Epithelial cell of esophagus (primary cell): ENCODE measurements around the gene FBP1.
A peak's percentile ranks its signal among the peaks of the same experiment; 100 is the strongest.

ENCODE experiments used
- DNase-seq: peaks from one replicate; pipeline ENCODE4 v3.0.0; 2010; ENCODE audit warnings: low read depth
- H3K4me3 ChIP-seq: 2 replicates; pipeline ENCODE4 v1.5.1; 2011; ENCODE audit warnings: mild to moderate bottlenecking, low read length, control low read depth
- CTCF ChIP-seq: IDR thresholded peaks from 2 replicates; pipeline ENCODE4 v1.5.1; 2011; ENCODE audit warnings: low read depth, mild to moderate bottlenecking, low read length, control low read depth, inconsistent platforms; ENCODE audit not compliant: insufficient read depth; ENCODE audit errors: missing control alignments

Gene FBP1

DNA sequence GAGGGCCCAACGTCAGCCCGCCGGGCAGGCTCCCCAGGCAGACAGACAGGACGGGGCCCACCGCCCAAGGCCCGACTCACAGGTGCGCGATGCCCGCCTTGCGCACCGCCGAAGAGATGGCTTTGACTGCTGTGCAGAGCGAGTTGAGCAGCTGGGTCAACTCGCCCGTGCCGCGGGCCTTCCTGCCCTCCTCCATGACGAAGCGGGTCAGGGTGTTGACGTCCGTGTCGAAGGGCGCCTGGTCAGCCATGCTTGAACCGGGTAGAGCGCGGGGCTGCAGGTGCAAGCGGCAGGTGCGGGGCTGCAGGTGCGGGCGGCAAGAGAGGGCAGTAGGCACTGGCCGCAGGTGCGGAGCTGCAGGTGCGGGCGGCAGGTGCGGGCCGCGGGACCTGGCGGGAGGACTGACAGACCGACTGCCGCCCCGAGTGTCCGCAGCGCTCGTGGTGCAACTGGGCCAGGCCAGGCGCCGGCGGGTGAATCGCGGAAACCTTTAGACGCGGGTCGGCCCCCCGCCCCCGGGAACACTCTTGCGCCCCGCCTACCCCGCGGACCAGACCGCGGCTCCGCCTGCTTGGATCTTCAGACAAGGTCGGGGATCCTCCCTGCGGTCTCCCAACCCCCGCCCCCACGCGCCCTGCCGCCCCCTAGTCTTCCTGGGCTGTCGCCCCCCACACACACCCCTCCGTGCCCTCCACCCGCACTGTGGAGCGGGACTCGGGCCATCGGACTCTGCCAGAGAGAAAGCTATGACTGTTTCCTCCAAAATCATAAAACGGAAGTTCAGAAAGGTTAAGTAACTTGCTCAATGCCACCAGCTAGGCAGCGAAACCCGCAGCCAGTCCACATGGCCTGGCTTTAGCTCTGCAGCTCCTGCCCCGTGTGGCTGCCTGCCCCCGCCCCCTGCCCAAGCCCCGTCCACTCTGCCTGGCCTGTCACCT is at the start of gene FBP1:
Gene FBP1, minus strand, starts transcription at position 458 of the 938 bp plus-strand sequence. Its CDS starts 208 bp downstream, at position 250.
- no peak for DNase-seq
- TF ChIP-seq CTCF, result no peak
- H3K4me3 ChIP-seq, result peak within 1 kb of the TSS; percentile 15

DNA sequence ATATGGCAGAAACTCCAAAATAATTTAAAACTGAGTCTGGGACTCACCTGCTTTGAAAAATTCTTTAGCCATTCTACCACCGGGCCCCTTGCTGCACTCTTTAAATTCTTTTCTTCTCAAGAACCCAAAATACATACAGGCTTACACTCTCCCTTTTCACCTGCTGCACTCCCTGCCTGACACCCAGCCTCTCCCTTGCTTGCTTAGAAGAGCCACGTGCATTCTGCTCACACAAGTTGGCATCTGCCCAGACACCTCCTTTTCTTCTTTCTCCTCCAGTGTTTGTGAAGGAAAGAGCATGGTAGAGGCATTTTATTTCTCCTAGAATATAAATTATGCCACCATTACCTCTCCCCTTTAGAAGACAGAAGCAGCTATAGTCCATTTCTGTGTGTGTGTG is 48.1 kb upstream of the FBP1 start:
- no peak overlapping the region for H3K4me3 ChIP-seq
- peak; percentile 31 for DNase-seq
- no peak for TF ChIP-seq CTCF

DNA sequence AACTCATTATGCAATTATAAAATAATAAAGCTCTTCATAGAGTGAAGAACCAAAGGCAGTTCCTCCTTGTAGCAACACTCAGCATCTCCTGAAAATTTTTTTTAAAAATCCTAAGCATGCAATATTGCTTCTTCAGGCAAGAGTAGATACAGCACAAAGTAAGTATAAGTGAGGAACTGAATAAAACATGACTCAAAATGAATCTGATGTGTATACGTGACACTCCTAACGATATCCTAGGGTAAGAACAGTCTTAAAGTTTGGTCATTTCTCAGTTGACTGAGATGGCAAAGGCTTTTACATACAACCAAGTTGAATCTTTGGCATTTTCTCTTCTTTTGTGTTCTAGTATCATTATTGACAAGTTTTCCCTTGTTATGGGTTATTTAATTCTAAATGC is 46.0 kb upstream of the FBP1 start:
- H3K4me3 ChIP-seq, result no peak overlapping the region
- no peak for DNase-seq
- TF ChIP-seq CTCF, result no peak

DNA sequence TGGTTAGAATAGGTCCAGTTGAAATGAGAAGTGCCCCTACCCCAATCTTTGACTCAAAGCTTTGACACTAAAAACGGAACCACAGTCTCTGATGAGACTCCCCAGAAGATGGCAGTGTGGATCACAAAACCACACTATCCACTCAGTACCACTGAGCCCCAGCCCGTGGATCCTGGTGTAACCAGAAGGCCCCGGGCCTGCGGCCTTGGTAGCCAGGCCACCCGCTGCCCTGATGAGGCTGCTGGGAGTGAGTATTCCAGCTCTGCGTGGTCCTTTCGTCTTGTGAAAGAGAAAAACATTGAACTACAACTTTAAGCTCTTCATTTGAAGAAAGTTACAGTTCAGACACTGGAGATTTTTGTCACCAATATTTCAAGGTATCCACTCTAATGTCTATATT is 42.2 kb upstream of the FBP1 start:
- peak; percentile 84 for TF ChIP-seq CTCF
- DNase-seq, result peak; percentile 77
- no peak overlapping the region for H3K4me3 ChIP-seq

GRCh38 chr9:94680621-94681020 is 41.3 kb upstream of the FBP1 start:
- no peak overlapping the region for H3K4me3 ChIP-seq
- no peak for DNase-seq
- TF ChIP-seq CTCF, result no peak

- no peak for TF ChIP-seq CTCF
- no peak for DNase-seq
- H3K4me3 ChIP-seq, result no peak overlapping the region
These were observed 40.7 kb upstream of the FBP1 start for GRCh38 chr9:94680020-94680419.

DNA sequence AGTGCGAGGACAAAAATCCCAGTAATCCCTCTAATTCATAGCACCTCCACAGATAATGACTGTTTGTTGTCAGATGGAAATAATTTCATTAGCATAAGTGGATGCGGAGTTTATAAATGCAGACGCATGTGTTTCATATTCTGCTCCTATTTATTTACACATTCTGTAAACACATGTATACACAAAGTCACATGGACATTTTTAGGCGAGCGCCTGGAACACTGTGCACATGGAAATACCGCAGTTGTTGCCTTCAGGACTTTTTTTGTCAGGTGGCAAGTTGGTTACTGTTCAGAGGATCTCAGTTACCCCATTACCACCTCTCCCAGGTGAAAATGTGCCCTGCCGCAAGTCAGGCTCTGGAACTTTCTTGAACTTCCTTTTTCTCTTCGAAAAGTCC is 40.3 kb upstream of the FBP1 start:
- TF ChIP-seq CTCF, result no peak
- no peak for DNase-seq

More for the DNA sequence above, 40.3 kb upstream of the FBP1 start:
- no peak overlapping the region for H3K4me3 ChIP-seq
